GM19395 (cell line): ENCODE measurements around the gene MRPL49.
A peak's percentile ranks its signal among the peaks of the same experiment; 100 is the strongest.
"Not testable (repeated sequence)": the region's sequence is repeated elsewhere in the genome, so short reads cannot be mapped to it uniquely, and the experiment has no call there.

Experiments used
- ATAC-seq: cut with Tn5 transposase; IDR thresholded peaks from one replicate; pipeline ENCODE4 v1.9.1; 2021; ENCODE audit warnings: mild to moderate bottlenecking, moderate library complexity; ENCODE audit not compliant: unreplicated experiment

The MRPL49 gene

DNA sequence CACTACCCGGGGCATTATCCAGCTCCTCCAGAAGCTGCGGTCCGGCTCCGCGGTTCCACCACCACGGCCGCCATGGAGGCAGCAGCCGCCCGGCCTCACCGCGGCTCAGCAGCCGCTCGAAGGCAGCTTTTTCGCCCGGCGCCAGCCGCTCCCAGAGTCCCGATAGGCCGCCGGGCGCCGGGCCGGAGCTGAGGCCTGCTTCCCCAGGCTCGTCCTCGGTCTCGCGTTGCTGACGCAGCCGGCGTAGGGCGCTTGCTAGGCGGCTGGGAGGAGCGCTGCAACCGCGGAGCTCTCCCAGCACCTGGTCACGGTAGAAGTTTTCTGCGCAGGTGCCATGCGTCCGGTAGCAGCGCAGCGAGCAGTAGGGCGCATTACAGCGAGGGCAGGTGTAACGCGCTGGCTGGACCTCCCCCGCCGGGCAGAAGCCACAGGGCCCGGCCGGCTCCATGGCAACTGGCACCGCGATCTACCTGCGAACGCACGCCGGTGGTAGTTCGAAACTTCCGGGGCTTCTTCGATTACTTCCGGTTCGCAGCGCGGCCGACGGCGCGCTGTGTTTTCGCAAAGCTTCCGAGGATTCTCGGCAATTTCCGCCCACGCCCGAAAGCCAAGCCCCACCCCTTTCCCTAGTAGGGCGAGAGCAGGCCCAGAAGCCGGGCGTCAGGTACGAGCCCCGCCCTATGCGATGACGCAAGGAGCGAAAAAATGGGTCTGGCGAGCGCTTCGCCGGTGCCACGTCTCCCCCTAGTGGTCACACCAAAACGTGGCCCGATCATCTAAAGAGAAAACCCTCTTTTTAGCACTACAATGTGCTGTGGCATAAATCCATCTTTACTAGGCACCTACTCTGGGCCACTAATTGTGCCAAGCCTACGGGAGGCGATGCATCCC, 4.7 kb upstream of the MRPL49 start, which contains the start of gene ZNHIT2:
Gene ZNHIT2 (minus strand): TSS at position 496 of the 891 bp plus-strand sequence. CDS start 48 bp downstream, at position 448.
- peak; percentile 63 for ATAC-seq

DNA sequence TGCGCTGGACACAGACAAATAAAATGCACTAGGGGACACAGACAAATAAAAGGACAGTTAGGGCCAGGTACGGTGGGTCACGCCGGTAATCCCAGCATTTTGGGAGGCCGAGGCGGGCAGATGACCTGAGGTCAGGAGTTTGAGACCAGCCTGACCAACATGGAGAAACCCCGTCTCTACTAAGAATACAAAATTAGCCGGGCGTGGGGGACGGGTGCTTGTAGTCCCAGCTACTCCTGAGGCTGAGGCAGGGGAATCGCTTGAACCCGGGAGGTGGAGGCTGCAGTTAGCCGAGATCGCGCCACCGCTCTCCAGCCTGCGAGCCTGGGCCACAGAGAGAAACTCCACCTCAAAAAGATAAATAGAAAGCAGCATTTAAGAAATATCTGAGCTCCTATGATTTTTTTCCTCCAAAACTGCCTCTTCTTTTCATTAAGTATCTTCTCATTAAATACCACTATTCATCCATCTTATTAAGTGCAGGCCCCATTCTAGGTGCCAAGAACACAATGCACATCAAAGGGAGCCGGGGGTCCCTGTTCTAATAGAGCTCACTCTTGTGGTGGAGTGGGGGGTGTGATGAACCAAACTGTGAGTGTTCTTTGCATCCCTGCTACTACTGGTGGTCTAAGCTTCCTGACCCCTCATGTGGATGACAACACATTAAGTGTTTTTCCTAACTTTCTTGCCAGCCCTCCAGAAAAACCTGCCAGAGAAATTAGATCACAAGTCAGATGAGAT, 3.9 kb upstream of the MRPL49 start:
- no peak for ATAC-seq

- not testable (repeated sequence) for ATAC-seq
Measured at GRCh38 chr11:65118891-65119669, 3.0 kb upstream of the MRPL49 start.

DNA sequence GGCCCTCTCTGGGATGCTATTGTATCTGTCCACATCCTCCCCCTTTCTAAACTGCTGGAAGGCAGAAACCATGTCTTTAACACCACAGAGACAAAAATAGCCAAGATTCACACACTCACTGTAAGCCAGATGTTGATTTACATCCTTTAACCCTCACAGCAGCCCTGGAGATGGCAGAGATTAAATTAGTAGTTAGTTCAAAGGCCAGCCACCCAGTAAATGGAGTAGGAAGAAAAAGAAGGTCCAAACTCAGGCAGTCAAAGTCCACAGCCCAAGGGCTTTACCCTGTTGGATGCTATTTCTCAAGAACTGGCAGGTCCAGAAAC, 2.5 kb upstream of the MRPL49 start:
- ATAC-seq, result no peak

DNA sequence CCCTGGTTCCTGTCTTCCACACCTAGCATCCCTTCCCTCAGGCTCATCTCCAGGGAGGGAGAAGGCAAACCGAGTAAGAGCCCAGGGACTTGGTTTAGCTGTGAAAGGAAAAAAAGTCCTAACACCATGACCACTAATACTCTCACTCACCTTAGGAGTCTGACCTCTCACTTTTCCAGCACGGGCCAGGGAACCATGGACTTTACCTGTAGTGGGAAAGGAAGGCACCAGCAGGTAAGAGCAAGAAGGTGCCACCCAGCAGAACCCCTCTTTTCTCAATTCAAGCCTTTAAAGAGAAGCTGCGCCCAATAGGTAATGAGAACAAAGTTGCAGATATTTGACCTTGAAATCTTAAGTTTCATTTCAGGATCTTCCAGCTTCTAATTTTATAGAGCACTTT, 1.3 kb upstream of the MRPL49 start:
- no peak for ATAC-seq

DNA sequence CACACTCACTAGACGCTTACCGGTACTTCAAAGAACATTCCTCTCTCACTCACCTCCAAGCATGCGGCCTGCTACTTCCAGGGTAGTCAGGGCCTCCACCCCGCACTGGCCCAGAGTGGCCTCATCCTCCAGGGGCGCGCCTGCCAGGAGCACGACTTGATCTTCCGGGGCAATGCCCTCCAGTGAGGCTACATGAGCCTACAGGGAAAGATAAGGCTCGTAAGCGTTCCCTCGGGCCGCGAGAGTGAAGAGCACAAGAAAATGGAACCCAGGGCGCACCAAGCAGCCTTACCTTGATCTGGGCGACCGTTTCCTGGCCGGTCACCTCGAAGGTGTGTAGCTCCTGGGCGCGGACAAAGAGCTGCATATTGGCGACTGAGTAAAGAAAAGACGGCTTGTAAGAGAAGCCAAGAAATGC, 665 bp upstream of the MRPL49 start:
- no peak for ATAC-seq

DNA sequence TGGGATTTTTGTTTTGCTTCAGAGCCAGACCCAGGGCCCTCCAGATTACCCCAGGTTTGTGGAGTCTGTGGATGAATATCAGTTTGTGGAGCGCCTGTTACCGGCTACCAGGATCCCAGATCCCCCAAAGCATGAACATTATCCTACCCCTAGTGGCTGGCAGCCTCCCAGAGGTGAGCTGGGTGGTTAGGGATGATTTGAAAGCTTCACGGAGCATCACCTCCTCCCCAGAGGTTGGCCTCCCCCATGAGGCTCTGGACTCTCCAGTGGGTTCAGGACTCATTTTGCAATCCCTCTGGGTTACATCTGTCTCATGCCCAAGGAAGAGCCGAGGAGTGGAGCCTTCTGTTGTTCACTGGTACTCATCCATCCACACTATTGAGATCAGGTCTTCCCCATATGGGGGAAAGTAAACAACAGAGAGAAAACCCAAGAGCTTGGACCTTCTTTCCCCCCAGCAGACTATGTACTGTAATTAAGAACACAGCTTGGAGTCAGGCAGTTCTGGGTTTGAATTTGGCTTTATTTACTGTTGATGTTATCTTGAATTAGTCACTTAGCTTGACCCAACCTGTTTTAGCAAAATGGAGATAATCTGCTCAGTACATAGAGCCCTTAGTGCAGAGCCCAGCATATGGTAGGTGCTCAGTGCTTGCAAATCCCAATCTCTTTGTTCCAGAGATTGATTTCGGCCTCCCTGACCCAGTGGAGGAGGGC, 2.5 kb downstream of the MRPL49 start:
- no peak for ATAC-seq

- ATAC-seq, result no peak
Measured at GRCh38 chr11:65125197-65126056, 3.3 kb downstream of the MRPL49 start.

- ATAC-seq, result no peak
Measured at GRCh38 chr11:65126624-65127274, 4.6 kb downstream of the MRPL49 start.

GRCh38 chr11:65127473-65128181, 5.5 kb downstream of the MRPL49 start:
- ATAC-seq, result no peak

DNA sequence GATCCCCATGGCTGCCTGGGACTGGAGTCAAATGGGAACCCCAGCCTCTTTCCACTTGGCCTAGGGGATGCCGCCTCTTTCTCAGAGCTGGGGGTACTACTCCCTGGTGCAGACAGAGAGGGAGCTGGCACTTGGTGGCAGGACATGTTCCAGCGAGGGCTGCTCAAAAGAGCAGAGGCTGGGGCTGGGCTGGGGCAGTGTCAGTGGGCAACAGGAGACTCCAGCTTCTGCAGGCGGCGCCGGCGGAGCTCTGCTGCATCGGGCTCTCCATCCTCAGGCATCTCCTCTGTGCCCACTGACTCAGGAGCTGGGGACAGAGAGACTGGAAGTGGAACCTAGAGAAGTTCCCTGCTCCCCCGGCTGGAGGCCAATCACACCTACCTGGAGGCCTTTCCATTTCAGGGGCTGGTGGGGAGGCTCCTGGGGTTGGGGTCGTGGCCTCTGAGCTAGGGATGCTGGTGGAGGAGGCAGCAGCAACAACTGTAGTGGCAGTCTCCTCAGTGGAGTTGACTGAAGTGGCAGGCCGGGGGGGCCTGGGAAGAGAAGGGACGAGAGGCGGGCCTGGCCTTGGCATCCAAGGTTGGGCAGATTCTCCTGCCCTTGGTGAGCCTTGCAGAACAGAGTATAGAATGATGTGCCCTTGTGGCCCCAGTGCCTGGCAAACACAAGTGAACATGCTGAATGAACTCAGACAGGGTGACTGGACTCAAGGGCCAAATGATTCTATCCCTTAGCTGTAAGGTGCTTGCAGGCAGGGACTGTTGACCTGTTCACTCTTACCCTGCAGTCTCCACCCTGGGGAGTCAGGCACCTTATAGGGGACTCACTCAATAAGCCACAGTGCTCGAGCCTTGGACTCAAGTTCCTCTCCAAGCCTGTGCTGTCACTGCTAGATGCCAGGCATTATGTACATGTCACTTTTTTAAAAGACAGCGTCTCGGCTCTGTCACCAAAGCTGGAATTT, 6.3 kb downstream of the MRPL49 start:
- ATAC-seq, result no peak

DNA sequence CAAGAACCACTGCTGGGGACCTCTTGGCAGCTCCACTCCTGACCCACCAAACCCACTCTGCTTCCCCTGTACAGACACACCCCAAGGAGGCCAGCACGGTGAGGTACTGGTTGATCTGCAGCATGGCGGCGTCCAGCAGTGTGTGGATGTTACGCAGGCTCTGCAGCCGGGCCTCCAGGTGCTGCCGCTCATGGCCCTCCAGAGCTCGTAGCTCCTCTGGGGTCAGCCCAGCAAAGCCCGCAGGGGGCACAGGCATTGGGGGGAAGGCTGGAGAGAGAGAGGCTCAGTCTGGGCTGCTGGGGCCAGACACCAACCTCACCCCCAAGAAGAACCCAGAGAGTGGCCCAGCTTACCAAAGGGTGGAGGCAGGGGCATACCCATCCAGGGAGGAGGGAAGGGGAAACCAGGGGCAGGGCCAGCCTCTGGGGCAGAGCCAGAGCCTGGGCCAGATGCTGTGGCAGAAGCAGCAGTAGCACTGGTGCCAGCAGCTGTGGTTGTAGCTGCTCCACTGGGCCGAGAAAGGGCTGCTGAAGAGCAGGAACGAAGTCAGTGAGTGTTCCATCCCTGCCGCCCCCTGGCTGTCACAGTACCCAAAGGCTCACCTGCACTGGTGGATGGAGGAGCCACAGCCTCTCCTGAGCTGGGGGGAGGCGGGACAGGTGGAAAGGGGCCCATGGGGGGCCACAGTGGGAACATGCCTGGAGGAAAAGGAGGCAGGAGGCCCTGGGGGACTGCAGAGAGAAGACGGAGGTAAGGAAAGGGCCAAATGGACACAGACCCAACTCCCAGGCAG, 7.7 kb downstream of the MRPL49 start:
- ATAC-seq, result no peak

GRCh38 chr11:65130631-65131416, 8.7 kb downstream of the MRPL49 start:
- ATAC-seq, result no peak

- ATAC-seq, result no peak
Measured at GRCh38 chr11:65131417-65131776, 9.3 kb downstream of the MRPL49 start.

DNA sequence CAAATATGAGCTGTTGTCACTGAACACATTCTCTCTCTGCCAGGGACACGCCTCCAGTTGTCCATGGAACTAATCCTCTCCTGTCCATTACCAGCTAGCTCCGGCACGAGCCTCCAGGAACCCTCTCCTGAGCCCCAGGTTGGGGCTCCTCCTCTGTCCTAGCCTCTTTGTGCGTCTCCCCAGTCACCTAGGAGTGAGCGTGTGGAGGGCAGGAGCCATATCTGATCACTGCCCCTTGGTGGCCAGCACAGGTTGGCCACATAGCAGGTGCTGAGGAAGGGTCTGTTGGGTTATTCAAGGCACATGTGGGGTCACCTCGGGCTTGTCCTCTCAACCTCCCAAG, 9.7 kb downstream of the MRPL49 start:
- no peak for ATAC-seq
